ENCODE results near the gene PLOD3. TPM values are rescaled to one million over a fixed set of nuclear protein-coding genes. Genes with fewer than 3 reads are reported as not detected.
"Not testable (repeated sequence)": the region's sequence is repeated elsewhere in the genome, so short reads cannot be mapped to it uniquely, and the experiment has no call there.

PLOD3 gene
- total and polyA plus RNA-seq, 2 donors = 7.1 to 32.0 TPM

DNA sequence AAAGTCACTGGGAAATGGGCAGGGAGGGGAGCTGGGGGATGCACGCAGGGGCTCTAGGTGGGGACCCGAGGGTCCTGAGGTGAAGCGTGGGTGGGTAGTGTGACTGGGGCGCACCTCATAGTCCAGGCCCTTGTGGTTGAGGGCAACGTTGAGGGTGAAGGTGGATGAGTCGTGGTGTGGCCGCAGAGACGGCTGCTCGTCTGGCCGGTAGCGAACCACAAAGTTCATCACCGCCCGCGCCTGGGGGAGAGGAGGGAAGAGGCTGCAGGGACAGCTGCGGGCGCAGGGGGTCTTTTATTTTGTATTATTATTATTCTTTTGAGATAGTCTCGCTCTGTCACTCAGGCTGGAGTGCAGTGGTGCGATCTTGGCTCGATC lies 10.7 kb downstream of the PLOD3 start:
- no peaks in the 10 kb centered on the region for H3K9me3 ChIP-seq (ENCODE audit: control insufficient read depth in 2 of 2, insufficient read depth in 1 of 2, low read length in 1 of 2)
- no peak overlapping the region for H3K4me3 ChIP-seq (ENCODE audit: low read length in 2 of 2)
- H3K36me3 ChIP-seq (ENCODE audit: control insufficient read depth in 2 of 2, insufficient read depth in 2 of 2, low read length in 1 of 2) = peaks cover 3 to 9% of the 10 kb centered on the region in 2 donors
- WGBS = 97% methylated on average over 19 of the region's 19 CpGs
- no peaks in the 10 kb centered on the region for H3K4me1 ChIP-seq (ENCODE audit: control insufficient read depth in 2 of 2, insufficient read depth in 2 of 2, low read length in 2 of 2)
- DNase-seq (ENCODE audit: low read depth in 6 of 9, low spot score in 9 of 9) = no peak
- H3K27me3 ChIP-seq (ENCODE audit: control insufficient read depth in 2 of 2, insufficient read depth in 1 of 2, low read length in 1 of 2) = peaks cover 21 to 27% of the 10 kb centered on the region in 2 donors
- no peak overlapping the region for H3K27ac ChIP-seq (ENCODE audit: low read depth in 1 of 2, low read length in 1 of 2)

DNA sequence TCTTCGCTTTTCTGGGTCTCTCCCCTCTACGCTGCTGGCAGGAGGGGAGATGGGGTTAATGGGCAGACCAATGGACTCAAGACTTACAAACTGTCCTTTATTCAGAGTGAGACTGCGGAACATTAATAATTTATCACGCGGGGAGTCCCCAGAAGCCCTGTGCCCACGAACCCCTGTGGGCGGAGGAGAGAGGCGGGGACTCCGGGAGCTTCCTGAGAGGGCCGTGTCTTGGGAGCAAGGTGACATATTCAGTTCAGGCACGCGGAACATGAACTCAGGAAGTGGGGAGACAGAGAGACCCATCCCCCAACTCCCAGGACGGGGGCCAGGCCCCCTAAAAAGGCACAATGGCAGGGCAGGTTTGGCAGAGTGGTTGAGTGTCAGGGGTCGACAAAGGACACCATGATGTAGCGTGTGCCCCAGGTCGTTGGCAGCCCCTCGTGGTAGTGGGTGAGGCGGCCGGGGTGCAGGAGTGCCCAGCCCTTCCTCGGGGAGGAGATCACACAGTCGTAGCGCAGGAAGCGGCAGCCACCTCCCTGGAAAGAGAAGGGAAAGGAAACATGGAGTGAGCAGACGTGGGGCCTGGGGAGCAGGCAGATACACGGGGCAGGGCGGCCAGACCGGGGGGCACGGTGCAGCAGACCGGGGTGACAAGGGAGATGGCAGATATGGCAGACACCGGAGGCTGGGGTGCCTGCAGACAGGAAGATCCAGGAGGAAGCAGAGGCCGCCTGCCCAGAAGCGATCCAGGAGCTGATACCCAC lies 11.3 kb downstream of the PLOD3 start:
- Histone ChIP-seq H3K9me3 (ENCODE audit: control insufficient read depth in 2 of 2, insufficient read depth in 1 of 2, low read length in 1 of 2) (no peaks in the 10 kb centered on the region), H3K36me3 (ENCODE audit: control insufficient read depth in 2 of 2, insufficient read depth in 2 of 2, low read length in 1 of 2) (peaks cover 0 to 9% of the 10 kb centered on the region in 2 donors)

DNA sequence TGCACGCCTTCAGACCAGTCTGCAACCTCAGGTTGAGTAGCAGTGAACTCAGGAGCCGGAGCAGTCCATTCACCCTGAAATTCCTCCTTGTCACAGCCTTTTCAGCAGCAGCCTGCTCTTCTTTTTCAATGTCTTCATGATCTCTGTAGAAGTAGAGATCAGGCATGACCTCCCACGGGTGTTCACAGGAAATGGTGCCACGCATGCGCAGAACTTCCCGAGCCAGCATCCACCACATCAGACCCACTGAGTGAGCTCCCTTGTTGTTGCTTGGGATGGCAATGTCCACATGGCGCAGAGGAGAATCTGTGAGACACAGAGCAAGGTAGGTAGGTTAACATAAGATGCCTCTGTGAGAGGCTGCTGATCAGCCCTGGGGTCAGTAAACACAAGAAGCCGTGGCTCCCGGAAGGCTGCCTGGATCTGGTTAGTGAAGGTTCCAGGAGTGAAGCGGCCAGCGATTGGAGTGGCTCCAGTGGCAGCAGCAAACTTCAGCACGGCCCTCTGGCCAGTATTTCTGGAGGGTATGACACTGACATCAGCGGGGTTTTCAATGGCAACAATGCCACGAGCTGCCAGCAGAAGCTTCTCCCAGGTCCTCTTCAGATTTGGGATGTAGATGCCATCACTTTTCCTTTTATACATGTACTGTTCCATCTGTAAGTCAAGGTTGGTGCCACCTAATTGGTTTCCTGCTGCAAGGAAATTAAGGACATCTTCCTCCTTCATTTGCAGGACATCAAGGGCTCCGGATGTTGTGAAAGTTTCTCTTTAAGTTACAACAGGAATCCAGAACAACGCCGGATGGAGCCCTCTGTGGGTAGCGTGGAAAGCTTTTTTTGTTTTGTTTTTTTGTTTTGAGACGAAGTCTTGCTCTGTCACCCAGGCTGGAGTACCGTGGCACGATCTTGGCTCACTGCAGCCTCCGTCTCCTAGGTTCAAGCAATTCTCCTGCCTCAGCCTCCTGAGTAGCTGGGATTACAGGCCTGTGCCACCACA lies 13.3 kb downstream of the PLOD3 start:
- not testable (repeated sequence) for H3K9me3 ChIP-seq (ENCODE audit: control insufficient read depth in 2 of 2, insufficient read depth in 1 of 2, low read length in 1 of 2); H3K27ac ChIP-seq (ENCODE audit: low read depth in 1 of 2, low read length in 1 of 2); H3K4me3 ChIP-seq (ENCODE audit: low read length in 2 of 2); H3K4me1 ChIP-seq (ENCODE audit: control insufficient read depth in 2 of 2, insufficient read depth in 2 of 2, low read length in 2 of 2); H3K36me3 ChIP-seq (ENCODE audit: control insufficient read depth in 2 of 2, insufficient read depth in 2 of 2, low read length in 1 of 2)
- DNase-seq (ENCODE audit: low read depth in 6 of 9, low spot score in 9 of 9) = peak in 1 of 9 donors; percentile 13
- H3K27me3 ChIP-seq (ENCODE audit: control insufficient read depth in 2 of 2, insufficient read depth in 1 of 2, low read length in 1 of 2) = peaks cover 34 to 51% of the 10 kb centered on the region in 2 donors
- WGBS = 78% methylated on average over 22 of the region's 22 CpGs

More for the DNA sequence above, 11.3 kb downstream of the PLOD3 start:
- 93% methylated on average over 32 of the region's 32 CpGs for WGBS
- DNase-seq (ENCODE audit: low read depth in 6 of 9, low spot score in 9 of 9) = no peak
- Histone ChIP-seq H3K27me3 (ENCODE audit: control insufficient read depth in 2 of 2, insufficient read depth in 1 of 2, low read length in 1 of 2) (peaks cover 24 to 33% of the 10 kb centered on the region in 2 donors), H3K4me1 (ENCODE audit: control insufficient read depth in 2 of 2, insufficient read depth in 2 of 2, low read length in 2 of 2) (no peaks in the 10 kb centered on the region), H3K27ac (ENCODE audit: low read depth in 1 of 2, low read length in 1 of 2) (no peak overlapping the region), H3K4me3 (ENCODE audit: low read length in 2 of 2) (no peak overlapping the region)

DNA sequence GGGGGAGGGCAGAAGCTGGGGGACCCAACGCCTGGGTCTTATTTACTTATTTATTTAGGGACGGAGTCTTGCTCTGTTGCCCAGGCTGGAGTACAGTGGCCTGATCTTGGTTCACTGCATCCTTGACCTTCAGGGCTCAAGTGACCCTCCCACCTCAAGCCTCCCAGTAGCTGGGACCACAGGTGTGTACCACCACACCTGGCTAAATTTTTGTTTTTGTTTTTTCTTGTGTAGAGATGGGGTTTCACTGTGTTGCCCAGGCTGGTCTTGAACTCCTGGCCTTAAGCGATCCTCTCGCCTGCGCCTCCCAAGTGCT lies 14.8 kb downstream of the PLOD3 start:
- H3K27ac ChIP-seq (ENCODE audit: low read depth in 1 of 2, low read length in 1 of 2) = no peak overlapping the region
- no peak for DNase-seq (ENCODE audit: low read depth in 6 of 9, low spot score in 9 of 9)
- peaks cover 34 to 65% of the 10 kb centered on the region in 2 donors for H3K27me3 ChIP-seq (ENCODE audit: control insufficient read depth in 2 of 2, insufficient read depth in 1 of 2, low read length in 1 of 2)
- H3K4me3 ChIP-seq (ENCODE audit: low read length in 2 of 2) = no peak overlapping the region
- 88% methylated on average over 5 of the region's 5 CpGs for WGBS
- H3K36me3 ChIP-seq (ENCODE audit: control insufficient read depth in 2 of 2, insufficient read depth in 2 of 2, low read length in 1 of 2) = peaks cover 0 to 3% of the 10 kb centered on the region in 2 donors
- H3K9me3 ChIP-seq (ENCODE audit: control insufficient read depth in 2 of 2, insufficient read depth in 1 of 2, low read length in 1 of 2) = no peaks in the 10 kb centered on the region
- H3K4me1 ChIP-seq (ENCODE audit: control insufficient read depth in 2 of 2, insufficient read depth in 2 of 2, low read length in 2 of 2) = no peaks in the 10 kb centered on the region

DNA sequence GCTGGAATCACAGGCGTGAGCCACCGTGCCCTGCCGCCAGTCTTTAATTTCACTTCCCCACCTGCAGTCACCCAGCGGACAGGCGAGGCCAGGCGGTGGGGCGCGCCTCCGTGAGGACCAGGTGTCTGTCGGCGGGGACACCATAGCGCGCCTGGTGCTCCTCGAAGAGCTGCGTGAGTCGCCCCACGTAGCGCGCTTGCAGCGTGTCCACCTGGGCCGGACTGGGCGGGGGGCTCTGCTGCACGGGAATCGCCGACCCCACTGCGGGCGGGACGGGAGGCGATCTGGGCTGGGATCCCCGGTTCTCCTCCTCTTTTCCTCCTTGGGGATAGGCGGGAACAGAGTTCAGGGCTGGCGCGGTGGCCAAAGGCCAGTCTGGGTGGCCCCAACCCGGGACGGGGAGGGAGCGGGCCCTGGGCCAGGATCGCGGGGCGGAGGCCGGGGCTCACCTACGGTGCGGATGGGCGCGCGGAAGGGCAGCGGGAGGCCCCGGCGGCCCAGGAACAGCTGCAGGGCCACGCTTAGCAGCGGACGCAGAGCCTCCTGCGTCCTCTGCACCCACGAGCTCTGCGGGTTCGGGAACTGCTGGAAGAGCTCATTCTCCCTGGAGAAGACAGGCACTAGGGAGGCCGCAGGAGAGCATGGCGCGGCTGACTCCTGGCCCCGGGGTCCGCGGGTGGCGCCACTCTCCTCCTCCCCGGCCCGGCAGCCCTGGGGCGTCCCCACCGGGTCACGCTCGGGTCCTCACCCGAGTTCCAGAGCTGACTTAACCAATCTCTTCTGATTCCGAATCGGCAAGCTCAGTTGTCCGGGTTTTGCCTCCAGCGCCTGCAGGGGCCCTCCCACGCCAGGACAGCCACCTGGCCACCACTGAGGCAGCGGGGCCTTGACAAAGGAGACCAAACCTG lies 15.4 kb downstream of the PLOD3 start:
- DNase-seq (ENCODE audit: low read depth in 6 of 9, low spot score in 9 of 9) = no peak
- Histone ChIP-seq H3K4me3 (ENCODE audit: low read length in 2 of 2) (no peak overlapping the region), H3K4me1 (ENCODE audit: control insufficient read depth in 2 of 2, insufficient read depth in 2 of 2, low read length in 2 of 2) (no peaks in the 10 kb centered on the region), H3K27ac (ENCODE audit: low read depth in 1 of 2, low read length in 1 of 2) (no peak overlapping the region), H3K27me3 (ENCODE audit: control insufficient read depth in 2 of 2, insufficient read depth in 1 of 2, low read length in 1 of 2) (peaks cover 34 to 68% of the 10 kb centered on the region in 2 donors), H3K9me3 (ENCODE audit: control insufficient read depth in 2 of 2, insufficient read depth in 1 of 2, low read length in 1 of 2) (no peaks in the 10 kb centered on the region), H3K36me3 (ENCODE audit: control insufficient read depth in 2 of 2, insufficient read depth in 2 of 2, low read length in 1 of 2) (peaks cover 0 to 3% of the 10 kb centered on the region in 2 donors)
- 11% methylated on average over 75 of the region's 75 CpGs for WGBS

DNA sequence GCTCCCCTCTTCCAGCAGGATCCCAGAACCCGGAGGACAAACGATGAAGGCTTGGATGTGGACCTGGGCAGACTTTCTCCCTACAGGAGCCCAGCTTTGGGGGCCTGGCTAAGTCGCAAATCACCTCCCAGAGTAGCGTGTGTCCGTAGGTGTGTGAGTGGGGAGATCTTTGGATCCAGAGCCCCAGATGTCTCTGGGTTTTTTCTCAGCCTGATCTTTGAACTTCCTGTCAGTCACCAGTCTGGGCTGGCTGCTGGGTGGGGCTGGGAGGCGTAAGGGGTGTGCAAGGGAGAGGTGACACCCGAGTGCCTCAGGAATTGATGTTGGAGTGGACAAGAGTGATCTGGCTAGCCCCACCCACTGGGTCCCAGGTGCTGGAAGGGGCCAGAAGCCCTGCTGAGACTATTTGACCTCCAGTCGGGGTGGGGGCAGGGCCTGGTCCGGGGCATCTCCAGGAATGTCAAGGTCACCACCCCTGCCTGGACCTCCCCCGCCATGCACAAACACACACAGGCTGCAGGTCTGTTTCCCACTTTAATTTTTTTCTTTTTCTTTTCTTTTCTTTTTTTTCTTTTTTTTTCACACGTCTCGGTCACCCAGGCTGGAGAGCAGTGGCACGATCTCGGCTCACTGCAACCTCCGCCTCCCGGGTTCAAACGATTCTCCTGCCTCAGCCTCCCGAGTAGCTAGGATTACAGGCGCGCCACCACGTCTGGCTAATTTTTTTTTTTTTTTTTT lies 16.4 kb downstream of the PLOD3 start, which contains the start of gene MOGAT3:
MOGAT3 (minus strand) TSS at position 175 of the 738 bp plus-strand sequence. CDS start 182 bp downstream, outside the sequence.
- Histone ChIP-seq H3K27ac (ENCODE audit: low read depth in 1 of 2, low read length in 1 of 2) (no peak within 1 kb of the TSS), H3K27me3 (ENCODE audit: control insufficient read depth in 2 of 2, insufficient read depth in 1 of 2, low read length in 1 of 2) (peaks cover 34 to 71% of the 10 kb centered on the region in 2 donors), H3K4me3 (ENCODE audit: low read length in 2 of 2) (no peak within 1 kb of the TSS), H3K4me1 (ENCODE audit: control insufficient read depth in 2 of 2, insufficient read depth in 2 of 2, low read length in 2 of 2) (no peaks in the 10 kb centered on the region), H3K36me3 (ENCODE audit: control insufficient read depth in 2 of 2, insufficient read depth in 2 of 2, low read length in 1 of 2) (peaks cover 0 to under 1% of the 10 kb centered on the region in 2 donors), H3K9me3 (ENCODE audit: control insufficient read depth in 2 of 2, insufficient read depth in 1 of 2, low read length in 1 of 2) (no peaks in the 10 kb centered on the region)
- WGBS = 32% methylated on average over 21 of the region's 21 CpGs
- DNase-seq (ENCODE audit: low read depth in 6 of 9, low spot score in 9 of 9) = no peak

DNA sequence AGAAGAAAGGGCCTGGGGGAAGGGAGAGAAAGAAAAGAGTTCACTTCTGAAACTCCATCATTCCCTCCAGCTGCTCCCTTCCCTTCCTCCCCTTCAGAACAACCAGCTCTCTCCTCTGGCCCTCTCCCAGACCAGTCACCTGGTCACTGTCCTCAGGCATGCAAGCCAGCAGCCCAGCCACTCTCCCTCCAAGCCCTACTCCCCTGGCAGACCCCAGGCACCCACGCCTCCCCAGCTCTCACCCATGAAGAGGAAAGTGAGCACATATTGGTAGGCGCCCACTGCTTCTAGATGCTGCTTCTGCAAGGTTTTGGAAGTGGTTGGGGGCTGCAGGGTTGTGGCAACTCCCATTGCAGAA lies 16.9 kb downstream of the PLOD3 start:
- Histone ChIP-seq H3K4me3 (ENCODE audit: low read length in 2 of 2) (no peak overlapping the region), H3K27ac (ENCODE audit: low read depth in 1 of 2, low read length in 1 of 2) (no peak overlapping the region), H3K9me3 (ENCODE audit: control insufficient read depth in 2 of 2, insufficient read depth in 1 of 2, low read length in 1 of 2) (no peaks in the 10 kb centered on the region), H3K4me1 (ENCODE audit: control insufficient read depth in 2 of 2, insufficient read depth in 2 of 2, low read length in 2 of 2) (no peaks in the 10 kb centered on the region), H3K27me3 (ENCODE audit: control insufficient read depth in 2 of 2, insufficient read depth in 1 of 2, low read length in 1 of 2) (peaks cover 34 to 76% of the 10 kb centered on the region in 2 donors), H3K36me3 (ENCODE audit: control insufficient read depth in 2 of 2, insufficient read depth in 2 of 2, low read length in 1 of 2) (no peaks in the 10 kb centered on the region)
- 77% methylated on average over 2 of the region's 2 CpGs for WGBS
- DNase-seq (ENCODE audit: low read depth in 6 of 9, low spot score in 9 of 9) = no peak

DNA sequence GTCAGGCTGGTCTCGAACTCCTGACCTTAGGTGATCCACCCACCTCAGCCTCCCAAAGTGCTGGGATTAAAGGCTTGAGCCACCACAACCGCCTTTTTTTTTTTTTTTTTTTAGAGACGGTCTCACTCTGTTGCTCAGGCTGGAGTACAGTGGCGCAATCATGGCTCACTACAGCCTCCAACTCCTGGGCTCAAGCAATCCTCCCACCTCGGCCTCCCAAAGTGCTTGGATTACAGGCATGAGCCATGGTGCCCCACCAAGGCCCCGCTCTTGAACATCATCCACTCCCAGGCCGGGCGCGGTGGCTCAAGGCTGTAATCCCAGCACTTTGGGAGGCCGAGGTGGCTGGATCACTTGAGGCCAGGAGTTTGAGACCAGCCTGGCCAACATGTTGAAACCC lies 17.9 kb downstream of the PLOD3 start:
- not testable (repeated sequence) for H3K4me3 ChIP-seq (ENCODE audit: low read length in 2 of 2); H3K9me3 ChIP-seq (ENCODE audit: control insufficient read depth in 2 of 2, insufficient read depth in 1 of 2, low read length in 1 of 2); H3K4me1 ChIP-seq (ENCODE audit: control insufficient read depth in 2 of 2, insufficient read depth in 2 of 2, low read length in 2 of 2); H3K27ac ChIP-seq (ENCODE audit: low read depth in 1 of 2, low read length in 1 of 2); H3K36me3 ChIP-seq (ENCODE audit: control insufficient read depth in 2 of 2, insufficient read depth in 2 of 2, low read length in 1 of 2); DNase-seq (ENCODE audit: low read depth in 6 of 9, low spot score in 9 of 9)
- 96% methylated on average over 10 of the region's 10 CpGs for WGBS
- peaks cover 34 to 76% of the 10 kb centered on the region in 2 donors for H3K27me3 ChIP-seq (ENCODE audit: control insufficient read depth in 2 of 2, insufficient read depth in 1 of 2, low read length in 1 of 2)
